ENCODE results near the gene CARMIL1. TPM values are rescaled to one million over a fixed set of nuclear protein-coding genes. Genes with fewer than 3 reads are reported as not detected.
A peak's percentile ranks its signal among the peaks of the same experiment; 100 is the strongest.

Gene CARMIL1
- total RNA-seq, 1 donor from 2014 or later, result 37.6 TPM

GRCh38 chr6:25458485-25458884 lies 179.3 kb downstream of the CARMIL1 start:
- no peaks in the 10 kb centered on the region for H3K27me3 ChIP-seq
- no peaks in the 10 kb centered on the region for H3K9me3 ChIP-seq
- ATAC-seq, result peak; percentile 25
- intact Hi-C loops (cut with DNase I), result no loop called here
- no peak overlapping the region for H3K4me3 ChIP-seq
- H3K27ac ChIP-seq, result no peak overlapping the region
- H3K4me1 ChIP-seq, result no peaks in the 10 kb centered on the region
- no peaks in the 10 kb centered on the region for H3K36me3 ChIP-seq
- no peak for DNase-seq
- TF ChIP-seq, protein P1, sequence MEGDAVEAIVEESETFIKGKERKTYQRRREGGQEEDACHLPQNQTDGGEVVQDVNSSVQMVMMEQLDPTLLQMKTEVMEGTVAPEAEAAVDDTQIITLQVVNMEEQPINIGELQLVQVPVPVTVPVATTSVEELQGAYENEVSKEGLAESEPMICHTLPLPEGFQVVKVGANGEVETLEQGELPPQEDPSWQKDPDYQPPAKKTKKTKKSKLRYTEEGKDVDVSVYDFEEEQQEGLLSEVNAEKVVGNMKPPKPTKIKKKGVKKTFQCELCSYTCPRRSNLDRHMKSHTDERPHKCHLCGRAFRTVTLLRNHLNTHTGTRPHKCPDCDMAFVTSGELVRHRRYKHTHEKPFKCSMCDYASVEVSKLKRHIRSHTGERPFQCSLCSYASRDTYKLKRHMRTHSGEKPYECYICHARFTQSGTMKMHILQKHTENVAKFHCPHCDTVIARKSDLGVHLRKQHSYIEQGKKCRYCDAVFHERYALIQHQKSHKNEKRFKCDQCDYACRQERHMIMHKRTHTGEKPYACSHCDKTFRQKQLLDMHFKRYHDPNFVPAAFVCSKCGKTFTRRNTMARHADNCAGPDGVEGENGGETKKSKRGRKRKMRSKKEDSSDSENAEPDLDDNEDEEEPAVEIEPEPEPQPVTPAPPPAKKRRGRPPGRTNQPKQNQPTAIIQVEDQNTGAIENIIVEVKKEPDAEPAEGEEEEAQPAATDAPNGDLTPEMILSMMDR (IDR thresholded peaks at IDR 0.05), result no peak

- Histone ChIP-seq H3K4me1 (no peaks in the 10 kb centered on the region), H3K27me3 (no peaks in the 10 kb centered on the region), H3K27ac (no peak overlapping the region), H3K9me3 (no peaks in the 10 kb centered on the region), H3K36me3 (no peaks in the 10 kb centered on the region), H3K4me3 (no peak overlapping the region)
- intact Hi-C loops (cut with DNase I), result no loop called here
- ATAC-seq (no peak), DNase-seq (no peak)
- TF ChIP-seq, protein P1 (IDR thresholded peaks at IDR 0.05), result no peak
These were observed 183.2 kb downstream of the CARMIL1 start for GRCh38 chr6:25462235-25462897.

GRCh38 chr6:25463441-25463840 lies 184.3 kb downstream of the CARMIL1 start:
- H3K27ac ChIP-seq, result no peak overlapping the region
- no peaks in the 10 kb centered on the region for H3K36me3 ChIP-seq
- DNase-seq (no peak), ATAC-seq (peak; percentile 71)
- H3K9me3 ChIP-seq, result no peaks in the 10 kb centered on the region
- H3K27me3 ChIP-seq, result no peaks in the 10 kb centered on the region
- no peaks in the 10 kb centered on the region for H3K4me1 ChIP-seq
- TF ChIP-seq, protein P1 (IDR thresholded peaks at IDR 0.05), result no peak
- intact Hi-C loops (cut with DNase I), result no loop called here
- no peak overlapping the region for H3K4me3 ChIP-seq

- Histone ChIP-seq H3K27ac (no peak overlapping the region), H3K4me3 (no peak overlapping the region), H3K9me3 (no peaks in the 10 kb centered on the region), H3K27me3 (no peaks in the 10 kb centered on the region), H3K36me3 (no peaks in the 10 kb centered on the region), H3K4me1 (no peaks in the 10 kb centered on the region)
- TF ChIP-seq, protein P1 (IDR thresholded peaks at IDR 0.05), result no peak
- no peak for ATAC-seq
- no peak for DNase-seq
- intact Hi-C loops (cut with DNase I), result no loop called here
These were observed 185.1 kb downstream of the CARMIL1 start for GRCh38 chr6:25464225-25464624.

DNA sequence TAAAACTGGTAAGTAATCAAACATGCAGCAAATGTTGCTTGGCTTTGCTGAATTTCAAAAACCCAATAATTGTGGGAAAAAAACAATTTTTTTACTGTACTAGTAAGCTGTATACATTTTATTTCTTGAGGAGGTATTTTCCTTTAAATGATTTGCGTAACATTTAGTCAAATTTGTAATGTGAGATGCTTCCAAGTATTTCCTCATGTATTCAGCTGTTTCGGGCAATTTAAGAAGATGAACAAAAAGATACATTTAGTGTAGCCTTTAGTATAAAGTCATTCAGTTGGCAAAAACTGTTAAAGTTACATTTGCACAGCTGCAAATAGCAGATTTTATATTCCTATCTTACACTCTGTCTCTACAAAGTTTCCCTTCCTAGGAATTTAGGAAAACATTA lies 186.8 kb downstream of the CARMIL1 start:
- ATAC-seq (no peak), DNase-seq (no peak)
- H3K4me3 ChIP-seq, result no peak overlapping the region
- no peaks in the 10 kb centered on the region for H3K27me3 ChIP-seq
- TF ChIP-seq, protein P1 (IDR thresholded peaks at IDR 0.05), result no peak
- H3K36me3 ChIP-seq, result peaks cover 5% of the 10 kb centered on the region
- H3K9me3 ChIP-seq, result no peaks in the 10 kb centered on the region
- intact Hi-C loops (cut with DNase I), result no loop called here
- H3K27ac ChIP-seq, result no peak overlapping the region
- H3K4me1 ChIP-seq, result no peaks in the 10 kb centered on the region

- Histone ChIP-seq H3K4me1 (no peaks in the 10 kb centered on the region), H3K9me3 (no peaks in the 10 kb centered on the region), H3K36me3 (peaks cover 7% of the 10 kb centered on the region), H3K4me3 (no peak overlapping the region), H3K27ac (no peak overlapping the region), H3K27me3 (no peaks in the 10 kb centered on the region)
- intact Hi-C loops (cut with DNase I), result no loop called here
- ATAC-seq, result no peak
- TF ChIP-seq, protein P1 (IDR thresholded peaks at IDR 0.05), result no peak
- DNase-seq, result no peak
These were observed 189.7 kb downstream of the CARMIL1 start for GRCh38 chr6:25468881-25469280.

Measured in upper lobe of right lung (tissue), 1 donor.